ENCODE data around the gene DYNC2I2. TPM values are rescaled to one million over a fixed set of nuclear protein-coding genes. Genes with fewer than 3 reads are reported as not detected.
A peak's percentile ranks its signal among the peaks of the same experiment; 100 is the strongest.
"Not testable (repeated sequence)": the region's sequence is repeated elsewhere in the genome, so short reads cannot be mapped to it uniquely, and the experiment has no call there.

Gene DYNC2I2
- total RNA-seq, 3 donors from 2014 or later: 36.7 to 46.3 (median 43.7) TPM

GRCh38 chr9:128677794-128678193 lies 21.1 kb upstream of the DYNC2I2 start:
- intact Hi-C loops (cut with DNase I, micrococcal nuclease): no loop called here
- ATAC-seq (no peak), DNase-seq (peak in 2 of 3 donors; percentile 9 to 13)
- H3K9me3 ChIP-seq: no peaks in the 10 kb centered on the region
- H3K4me1 ChIP-seq (ENCODE audit: low read depth): no peaks in the 10 kb centered on the region
- H3K4me3 ChIP-seq: no peak overlapping the region
- no peaks in the 10 kb centered on the region for H3K36me3 ChIP-seq (ENCODE audit: low read depth)
- TF ChIP-seq CTCF (IDR thresholded peaks at IDR 0.05): no peak

- H3K9me3 ChIP-seq: no peaks in the 10 kb centered on the region
- ATAC-seq: no peak
- no peaks in the 10 kb centered on the region for H3K4me1 ChIP-seq (ENCODE audit: low read depth)
- intact Hi-C loops (cut with DNase I, micrococcal nuclease): no loop called here
- H3K4me3 ChIP-seq: no peak overlapping the region
- no peak for DNase-seq
- no peak for TF ChIP-seq CTCF (IDR thresholded peaks at IDR 0.05)
- no peaks in the 10 kb centered on the region for H3K36me3 ChIP-seq (ENCODE audit: low read depth)
Observed at GRCh38 chr9:128675382-128675781, 18.7 kb upstream of the DYNC2I2 start.

- no peak for TF ChIP-seq CTCF (IDR thresholded peaks at IDR 0.05)
- DNase-seq (peak in 1 of 3 donors; percentile 14), ATAC-seq (no peak)
- Histone ChIP-seq H3K4me3 (no peak overlapping the region), H3K9me3 (no peaks in the 10 kb centered on the region), H3K36me3 (ENCODE audit: low read depth) (no peaks in the 10 kb centered on the region), H3K4me1 (ENCODE audit: low read depth) (no peaks in the 10 kb centered on the region)
- intact Hi-C loops (cut with DNase I, micrococcal nuclease): no loop called here
Observed at GRCh38 chr9:128669786-128670185, 13.1 kb upstream of the DYNC2I2 start.

- DNase-seq; H3K36me3 ChIP-seq (ENCODE audit: low read depth); H3K4me3 ChIP-seq; H3K9me3 ChIP-seq; H3K4me1 ChIP-seq (ENCODE audit: low read depth); intact Hi-C loops (cut with DNase I, micrococcal nuclease): not testable (repeated sequence)
- ATAC-seq: peak; percentile 52
Observed at GRCh38 chr9:128666481-128666941, 9.9 kb upstream of the DYNC2I2 start.

GRCh38 chr9:128657796-128658195 lies 1.1 kb upstream of the DYNC2I2 start:
- intact Hi-C loops (cut with DNase I, micrococcal nuclease): no loop called here
- H3K36me3 ChIP-seq (ENCODE audit: low read depth): no peaks in the 10 kb centered on the region
- no peaks in the 10 kb centered on the region for H3K4me1 ChIP-seq (ENCODE audit: low read depth)
- ATAC-seq (no peak), DNase-seq (no peak)
- H3K9me3 ChIP-seq: no peaks in the 10 kb centered on the region
- H3K4me3 ChIP-seq: no peak overlapping the region
- TF ChIP-seq CTCF (IDR thresholded peaks at IDR 0.05): no peak

- no peak for TF ChIP-seq CTCF (IDR thresholded peaks at IDR 0.05)
- intact Hi-C loops (cut with DNase I, micrococcal nuclease): no loop called here
Observed at GRCh38 chr9:128657344-128657704, 677 bp upstream of the DYNC2I2 start.

More at GRCh38 chr9:128657344-128657704, 677 bp upstream of the DYNC2I2 start:
- no peak overlapping the region for H3K4me3 ChIP-seq
- DNase-seq: peak in 1 of 3 donors; percentile 27
- ATAC-seq: no peak
- H3K4me1 ChIP-seq (ENCODE audit: low read depth): no peaks in the 10 kb centered on the region
- H3K36me3 ChIP-seq (ENCODE audit: low read depth): no peaks in the 10 kb centered on the region
- H3K9me3 ChIP-seq: no peaks in the 10 kb centered on the region

All from mucosa of descending colon (tissue), 3 donors.